Measurements from ENCODE around the gene MAN1C1.
A peak's percentile ranks its signal among the peaks of the same experiment; 100 is the strongest.

The MAN1C1 gene

DNA sequence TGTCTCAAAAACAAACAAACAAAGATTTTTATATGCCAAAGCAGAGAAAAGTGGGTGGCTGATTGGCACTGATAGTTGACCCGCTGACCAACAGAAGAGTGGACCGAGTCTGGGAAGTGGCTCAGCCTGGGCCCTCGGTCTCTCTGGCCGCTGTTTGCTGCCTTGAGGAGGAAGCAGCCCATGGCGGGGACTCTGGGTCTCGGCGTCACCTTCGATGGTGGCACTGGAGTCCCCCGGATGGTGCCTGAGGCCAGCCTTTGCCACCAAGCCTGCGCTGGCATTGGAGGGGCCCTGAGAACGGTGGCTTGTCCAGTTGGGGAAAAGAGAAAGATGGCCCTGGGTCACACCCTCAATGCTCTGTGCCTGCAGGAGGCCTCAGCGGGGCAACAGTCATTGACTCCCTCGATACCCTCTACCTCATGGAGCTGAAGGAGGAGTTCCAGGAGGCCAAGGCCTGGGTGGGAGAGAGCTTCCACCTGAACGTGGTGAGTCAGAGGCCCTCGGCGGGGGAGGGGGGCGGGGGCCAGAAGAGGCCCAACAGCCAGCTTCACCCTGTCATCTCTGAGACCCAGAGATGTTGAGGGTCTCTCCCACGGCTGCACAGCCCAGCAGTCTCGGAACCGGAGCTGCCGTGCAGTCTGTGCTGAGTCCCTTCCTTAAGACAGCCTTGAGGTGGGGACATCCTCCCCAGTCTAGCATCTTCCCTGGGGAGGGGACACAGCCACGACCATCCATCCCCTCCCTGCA, 129.9 kb downstream of the MAN1C1 start:
- Mint-ChIP-seq H3K9me3 (no peaks in the 10 kb centered on the region), H3K36me3 (ENCODE audit: low read depth) (no peaks in the 10 kb centered on the region), H3K27me3 (ENCODE audit: low read depth) (peaks cover 27% of the 10 kb centered on the region), H3K4me3 (no peak overlapping the region), H3K27ac (no peak overlapping the region), H3K4me1 (peaks cover 34% of the 10 kb centered on the region)
- TF ChIP-seq, protein P1, sequence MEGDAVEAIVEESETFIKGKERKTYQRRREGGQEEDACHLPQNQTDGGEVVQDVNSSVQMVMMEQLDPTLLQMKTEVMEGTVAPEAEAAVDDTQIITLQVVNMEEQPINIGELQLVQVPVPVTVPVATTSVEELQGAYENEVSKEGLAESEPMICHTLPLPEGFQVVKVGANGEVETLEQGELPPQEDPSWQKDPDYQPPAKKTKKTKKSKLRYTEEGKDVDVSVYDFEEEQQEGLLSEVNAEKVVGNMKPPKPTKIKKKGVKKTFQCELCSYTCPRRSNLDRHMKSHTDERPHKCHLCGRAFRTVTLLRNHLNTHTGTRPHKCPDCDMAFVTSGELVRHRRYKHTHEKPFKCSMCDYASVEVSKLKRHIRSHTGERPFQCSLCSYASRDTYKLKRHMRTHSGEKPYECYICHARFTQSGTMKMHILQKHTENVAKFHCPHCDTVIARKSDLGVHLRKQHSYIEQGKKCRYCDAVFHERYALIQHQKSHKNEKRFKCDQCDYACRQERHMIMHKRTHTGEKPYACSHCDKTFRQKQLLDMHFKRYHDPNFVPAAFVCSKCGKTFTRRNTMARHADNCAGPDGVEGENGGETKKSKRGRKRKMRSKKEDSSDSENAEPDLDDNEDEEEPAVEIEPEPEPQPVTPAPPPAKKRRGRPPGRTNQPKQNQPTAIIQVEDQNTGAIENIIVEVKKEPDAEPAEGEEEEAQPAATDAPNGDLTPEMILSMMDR (IDR thresholded peaks at IDR 0.05; ENCODE audit: unreplicated experiment in 3 of 3): no peak

DNA sequence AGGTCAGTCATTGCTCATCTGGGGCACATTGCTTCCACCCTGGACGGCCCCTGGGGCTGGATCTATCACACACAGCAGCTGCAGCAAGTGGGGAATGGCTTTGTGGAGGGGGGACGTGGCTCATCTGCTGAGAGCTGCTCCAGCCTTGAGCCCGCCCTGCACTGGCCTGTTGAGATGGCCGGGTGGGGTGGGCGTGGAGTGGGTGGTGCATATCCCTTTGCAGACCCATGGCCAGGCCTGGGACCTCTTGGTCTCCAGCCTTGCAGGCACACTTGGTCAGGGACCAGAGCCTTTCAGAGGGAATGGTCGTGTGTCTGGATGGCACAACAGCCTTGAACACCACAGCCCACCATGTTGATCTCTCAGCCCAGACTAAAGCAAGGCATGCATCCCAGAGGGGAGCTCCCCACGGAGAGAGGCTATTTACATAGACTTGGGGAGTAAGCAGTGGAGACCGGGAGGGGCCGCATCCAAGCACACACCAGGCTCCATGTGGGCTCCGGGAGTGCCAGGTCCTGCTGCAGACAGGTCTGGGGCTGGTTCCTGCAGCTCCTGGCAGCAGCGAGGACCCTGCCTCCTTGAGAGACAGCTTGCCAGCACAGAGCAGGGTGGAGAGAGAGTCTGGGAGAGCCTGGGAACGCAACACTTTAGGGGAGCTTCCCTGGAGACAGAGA, 130.6 kb downstream of the MAN1C1 start:
- no peak overlapping the region for H3K4me3 Mint-ChIP-seq
- peaks cover 27% of the 10 kb centered on the region for H3K4me1 Mint-ChIP-seq
- peak overlapping the region in 1 of 3 experiments; percentile 5 for H3K27ac Mint-ChIP-seq
- no peaks in the 10 kb centered on the region for H3K36me3 Mint-ChIP-seq (ENCODE audit: low read depth)
- H3K27me3 Mint-ChIP-seq (ENCODE audit: low read depth): peaks cover 29% of the 10 kb centered on the region
- no peaks in the 10 kb centered on the region for H3K9me3 Mint-ChIP-seq
- TF ChIP-seq, protein P1 (IDR thresholded peaks at IDR 0.05; ENCODE audit: unreplicated experiment in 3 of 3): no peak

DNA sequence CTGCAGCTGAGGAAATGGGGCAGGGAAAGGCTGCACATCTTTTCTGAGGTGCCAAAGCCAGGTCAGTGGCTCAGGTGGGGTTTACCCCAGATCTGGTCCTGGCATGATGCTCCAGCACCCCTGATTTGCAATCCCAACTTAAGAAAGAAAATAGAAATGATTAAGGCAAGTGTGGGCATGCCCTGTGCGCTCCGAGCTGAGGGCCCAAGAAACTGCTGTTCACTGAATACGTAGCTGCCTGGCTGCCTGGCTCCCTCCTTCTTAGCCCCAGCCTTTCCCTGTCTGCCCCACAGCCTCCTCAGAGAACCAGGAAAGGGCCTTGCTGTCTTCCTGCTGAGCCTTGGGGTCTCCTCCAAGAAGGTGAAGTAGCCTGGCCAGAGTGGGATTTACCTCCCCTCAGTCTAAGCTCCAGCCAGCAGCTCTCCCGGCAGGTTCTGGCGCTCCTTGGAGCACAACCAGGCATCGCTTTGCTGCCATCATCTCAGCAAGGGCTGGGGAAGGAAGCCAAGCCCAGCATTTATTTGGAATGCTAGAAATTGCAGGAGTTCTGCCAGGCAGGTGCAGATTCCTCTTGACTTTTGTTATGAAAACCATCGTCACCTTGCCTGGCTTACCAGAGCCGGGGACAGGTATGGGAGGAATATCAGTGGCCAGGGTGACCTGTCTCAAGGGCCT, 132.1 kb downstream of the MAN1C1 start:
- peaks cover 30% of the 10 kb centered on the region for H3K27me3 Mint-ChIP-seq (ENCODE audit: low read depth)
- peaks cover 16% of the 10 kb centered on the region for H3K4me1 Mint-ChIP-seq
- no peak overlapping the region for H3K27ac Mint-ChIP-seq

DNA sequence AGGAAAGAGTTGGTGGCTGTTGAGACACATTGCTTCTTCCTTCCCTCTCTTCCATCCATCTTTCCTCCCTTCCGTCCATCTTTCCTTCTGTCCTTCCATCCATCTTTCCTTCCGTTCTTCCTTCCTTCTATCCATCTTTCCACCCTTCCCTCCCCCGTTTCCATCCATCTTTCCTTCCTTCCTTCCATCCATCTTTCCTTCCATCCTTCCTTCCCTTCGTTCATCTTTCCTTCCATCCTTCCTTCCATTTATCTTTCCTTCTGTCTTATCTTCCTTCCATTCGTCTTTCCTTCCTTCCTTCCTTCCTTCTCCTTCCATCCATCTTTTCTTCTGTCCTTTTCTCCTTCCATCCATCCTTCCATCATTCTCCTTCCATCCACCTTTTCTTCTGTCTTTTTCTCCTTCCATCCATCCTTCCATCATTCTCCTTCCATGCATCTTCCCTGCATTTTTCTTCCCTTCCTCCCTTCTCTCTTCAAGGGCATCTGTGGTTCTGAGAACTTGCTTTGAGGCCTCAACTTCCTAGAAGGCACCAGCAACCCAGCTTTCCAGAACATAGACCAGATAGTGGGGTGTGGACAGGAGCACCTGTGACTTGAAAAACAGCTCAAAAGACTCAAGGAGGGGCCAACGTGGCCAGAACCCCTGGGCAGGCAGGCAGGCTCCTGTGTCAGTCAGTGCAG, 134.5 kb downstream of the MAN1C1 start:
- Mint-ChIP-seq H3K9me3 (no peaks in the 10 kb centered on the region), H3K27ac (no peak overlapping the region), H3K36me3 (ENCODE audit: low read depth) (no peaks in the 10 kb centered on the region), H3K4me1 (peaks cover 17% of the 10 kb centered on the region), H3K27me3 (ENCODE audit: low read depth) (peaks cover 32% of the 10 kb centered on the region), H3K4me3 (no peak overlapping the region)
- TF ChIP-seq, protein P1 (IDR thresholded peaks at IDR 0.05; ENCODE audit: unreplicated experiment in 3 of 3): no peak

More for the DNA sequence above, 132.1 kb downstream of the MAN1C1 start:
- H3K4me3 Mint-ChIP-seq: no peak overlapping the region
- TF ChIP-seq, protein P1 (IDR thresholded peaks at IDR 0.05; ENCODE audit: unreplicated experiment in 3 of 3): no peak
- no peaks in the 10 kb centered on the region for H3K9me3 Mint-ChIP-seq
- H3K36me3 Mint-ChIP-seq (ENCODE audit: low read depth): no peaks in the 10 kb centered on the region

DNA sequence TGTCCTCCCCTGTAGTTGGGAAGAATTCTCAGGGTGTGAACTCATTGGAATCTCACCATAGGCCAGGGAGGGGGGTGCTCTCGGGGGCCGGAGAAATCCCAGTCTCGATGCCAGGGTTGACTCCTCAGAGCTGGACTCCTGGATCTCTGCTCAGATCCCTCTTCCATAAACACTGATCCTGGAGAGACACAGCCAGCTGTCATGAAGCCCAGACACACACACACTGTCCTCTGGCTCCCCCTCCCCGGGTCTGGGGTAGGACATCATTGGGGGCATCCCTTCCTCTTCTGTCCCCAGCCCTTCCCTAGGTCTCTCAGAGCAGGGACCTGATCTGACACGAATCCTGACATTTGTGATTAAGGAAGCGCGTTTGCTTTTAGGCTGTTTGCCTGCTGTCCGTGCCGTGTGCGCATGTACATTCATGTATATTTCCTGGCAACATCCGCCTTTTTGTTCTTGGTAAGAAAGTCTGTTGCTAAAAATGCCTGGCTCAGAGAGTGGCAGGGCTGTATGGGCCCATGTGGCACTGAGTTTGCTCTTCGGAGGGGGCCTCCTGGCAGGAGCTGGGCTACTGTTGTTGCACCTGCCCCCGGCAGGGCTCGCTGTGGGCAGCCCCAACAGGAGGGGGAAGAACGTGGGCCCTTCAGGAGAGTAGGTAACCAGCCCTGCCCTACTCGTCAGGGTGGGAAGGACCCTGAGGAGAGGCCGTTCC, 138.0 kb downstream of the MAN1C1 start:
- TF ChIP-seq, protein P1 (IDR thresholded peaks at IDR 0.05; ENCODE audit: unreplicated experiment in 3 of 3): no peak
- Mint-ChIP-seq H3K9me3 (no peaks in the 10 kb centered on the region), H3K27ac (peak overlapping the region in 2 of 3 experiments; percentile 54 to 67), H3K4me3 (no peak overlapping the region), H3K36me3 (ENCODE audit: low read depth) (no peaks in the 10 kb centered on the region), H3K4me1 (peaks cover 18% of the 10 kb centered on the region), H3K27me3 (ENCODE audit: low read depth) (peaks cover 46% of the 10 kb centered on the region)

All from nephron (organoid).